Measurements from ENCODE around the gene BCAS1.

DNA sequence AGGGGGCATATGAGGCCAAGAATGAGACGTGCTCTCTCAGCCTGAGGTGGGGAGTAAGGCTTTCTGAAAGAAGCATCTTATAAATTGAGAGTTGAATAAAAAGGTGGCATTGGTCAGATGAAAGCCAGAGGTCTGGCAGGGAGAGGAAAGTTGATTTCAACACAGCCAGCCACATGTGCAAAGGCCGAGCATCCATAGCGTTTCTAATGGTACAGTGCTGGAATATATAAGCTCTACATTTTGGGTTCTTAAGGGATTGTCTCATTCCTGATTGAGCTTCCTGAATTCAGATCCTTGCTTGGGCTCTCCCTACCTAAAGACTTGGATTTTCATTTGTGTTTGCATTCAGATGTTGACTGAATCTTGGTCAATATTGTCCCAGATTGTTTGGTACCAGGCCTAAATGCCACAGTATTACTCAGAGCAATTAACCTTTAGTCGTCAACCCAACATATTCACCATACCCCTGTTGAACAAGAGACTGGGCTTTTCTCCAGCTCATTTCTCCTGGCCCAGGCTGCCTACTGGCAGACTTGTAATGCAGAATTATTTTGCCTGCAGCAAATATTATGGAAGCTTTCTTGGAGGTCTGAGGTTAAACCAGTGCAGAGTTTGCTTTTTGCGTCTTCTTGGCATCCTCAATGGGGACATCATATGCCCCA is 14.5 kb upstream of the BCAS1 start:
- no peak for TF ChIP-seq YY1 (IDR thresholded peaks at IDR 0.05; ENCODE audit: insufficient read depth, insufficient read length)
- TF ChIP-seq ZNF274 (IDR thresholded peaks at IDR 0.05; ENCODE audit: low read depth, low read length): no peak

Data from NT2/D1 (cell line).